Astrocyte (in vitro differentiated cells and primary cell): ENCODE results near the gene SLC48A1.

Experiments used
- EZH2 ChIP-seq: IDR thresholded peaks from 2 replicates; pipeline ENCODE4 v1.6.1; 2012; ENCODE audit warnings: mild to moderate bottlenecking, low read length, inconsistent platforms; ENCODE audit not compliant: insufficient read depth
- TF ChIP-seq, protein P1 (sequence below): IDR thresholded peaks from 2 replicates; pipeline ENCODE4 v1.5.1; 2011; ENCODE audit warnings: low read depth, mild to moderate bottlenecking, inconsistent platforms, low read length, moderate library complexity; ENCODE audit not compliant: insufficient read depth

DNA sequence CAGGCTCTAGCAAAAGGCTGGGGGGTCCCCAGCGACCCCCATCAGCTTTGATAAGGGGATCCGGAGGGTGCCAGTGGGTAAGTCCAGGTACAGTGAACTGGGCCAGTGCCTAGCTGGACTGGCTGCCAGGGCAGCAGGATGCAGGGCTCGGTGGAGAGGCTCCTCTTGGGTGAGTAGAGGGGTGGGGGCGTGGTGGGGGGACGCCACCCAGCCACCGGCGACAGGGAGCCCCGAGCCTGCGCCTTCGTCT, 14.5 kb upstream of the SLC48A1 start:
- TF ChIP-seq, protein P1, sequence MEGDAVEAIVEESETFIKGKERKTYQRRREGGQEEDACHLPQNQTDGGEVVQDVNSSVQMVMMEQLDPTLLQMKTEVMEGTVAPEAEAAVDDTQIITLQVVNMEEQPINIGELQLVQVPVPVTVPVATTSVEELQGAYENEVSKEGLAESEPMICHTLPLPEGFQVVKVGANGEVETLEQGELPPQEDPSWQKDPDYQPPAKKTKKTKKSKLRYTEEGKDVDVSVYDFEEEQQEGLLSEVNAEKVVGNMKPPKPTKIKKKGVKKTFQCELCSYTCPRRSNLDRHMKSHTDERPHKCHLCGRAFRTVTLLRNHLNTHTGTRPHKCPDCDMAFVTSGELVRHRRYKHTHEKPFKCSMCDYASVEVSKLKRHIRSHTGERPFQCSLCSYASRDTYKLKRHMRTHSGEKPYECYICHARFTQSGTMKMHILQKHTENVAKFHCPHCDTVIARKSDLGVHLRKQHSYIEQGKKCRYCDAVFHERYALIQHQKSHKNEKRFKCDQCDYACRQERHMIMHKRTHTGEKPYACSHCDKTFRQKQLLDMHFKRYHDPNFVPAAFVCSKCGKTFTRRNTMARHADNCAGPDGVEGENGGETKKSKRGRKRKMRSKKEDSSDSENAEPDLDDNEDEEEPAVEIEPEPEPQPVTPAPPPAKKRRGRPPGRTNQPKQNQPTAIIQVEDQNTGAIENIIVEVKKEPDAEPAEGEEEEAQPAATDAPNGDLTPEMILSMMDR, result no peak
- TF ChIP-seq EZH2, result no peak
